Kidney capillary endothelial cell (primary cell): ENCODE measurements around the gene LMOD2.

Experiments used
- DNase-seq: peaks from one replicate; pipeline ENCODE4 v3.0.0-alpha.2; 2018; ENCODE audit warnings: low spot score

Gene LMOD2

GRCh38 chr7:123673137-123673732, 17.6 kb downstream of the LMOD2 start:
- no peak for DNase-seq

- no peak for DNase-seq
Measured at GRCh38 chr7:123673752-123674398, 18.2 kb downstream of the LMOD2 start.

- no peak for DNase-seq
Measured at GRCh38 chr7:123674399-123675180, 18.9 kb downstream of the LMOD2 start.

GRCh38 chr7:123675181-123675473, 19.5 kb downstream of the LMOD2 start:
- no peak for DNase-seq

GRCh38 chr7:123677061-123677715, 21.5 kb downstream of the LMOD2 start:
- no peak for DNase-seq

GRCh38 chr7:123679614-123680013, 23.9 kb downstream of the LMOD2 start:
- DNase-seq: no peak

GRCh38 chr7:123680580-123680979, 24.9 kb downstream of the LMOD2 start:
- DNase-seq: no peak

GRCh38 chr7:123681561-123681960, 25.9 kb downstream of the LMOD2 start:
- no peak for DNase-seq

- peak; percentile 39 for DNase-seq
Measured at GRCh38 chr7:123682690-123683089, 27.0 kb downstream of the LMOD2 start.

GRCh38 chr7:123687161-123687560, 31.5 kb downstream of the LMOD2 start:
- DNase-seq: no peak

- DNase-seq: no peak
Measured at GRCh38 chr7:123687727-123688126, 32.1 kb downstream of the LMOD2 start.

- no peak for DNase-seq
Measured at GRCh38 chr7:123689250-123689649, 33.6 kb downstream of the LMOD2 start.

- no peak for DNase-seq
Measured at GRCh38 chr7:123690550-123690949, 34.9 kb downstream of the LMOD2 start.

- DNase-seq: no peak
Measured at GRCh38 chr7:123692471-123692877, 36.8 kb downstream of the LMOD2 start.

GRCh38 chr7:123695944-123696677, 40.4 kb downstream of the LMOD2 start:
- no peak for DNase-seq

- DNase-seq: no peak
Measured at GRCh38 chr7:123705211-123705901, 49.7 kb downstream of the LMOD2 start.

- DNase-seq: no peak
Measured at GRCh38 chr7:123709525-123709924, 53.9 kb downstream of the LMOD2 start.

GRCh38 chr7:123710683-123711082, 55.0 kb downstream of the LMOD2 start:
- DNase-seq: no peak

GRCh38 chr7:123711832-123712293, 56.2 kb downstream of the LMOD2 start:
- DNase-seq: no peak

- no peak for DNase-seq
Measured at GRCh38 chr7:123712619-123713018, 57.0 kb downstream of the LMOD2 start.
